HUDEP-2 (cell line): Measurements from ENCODE around the gene TMPRSS4.
"Not testable (repeated sequence)": the region's sequence is repeated elsewhere in the genome, so short reads cannot be mapped to it uniquely, and the experiment has no call there.

Source experiments
- DNase-seq, 76 experiments: peaks; one replicate each; lab custom pipeline; 2025; ENCODE audit not compliant: unreplicated experiment in 76 of 76; lab: John Stamatoyannopoulos, UW

TMPRSS4 gene

DNA sequence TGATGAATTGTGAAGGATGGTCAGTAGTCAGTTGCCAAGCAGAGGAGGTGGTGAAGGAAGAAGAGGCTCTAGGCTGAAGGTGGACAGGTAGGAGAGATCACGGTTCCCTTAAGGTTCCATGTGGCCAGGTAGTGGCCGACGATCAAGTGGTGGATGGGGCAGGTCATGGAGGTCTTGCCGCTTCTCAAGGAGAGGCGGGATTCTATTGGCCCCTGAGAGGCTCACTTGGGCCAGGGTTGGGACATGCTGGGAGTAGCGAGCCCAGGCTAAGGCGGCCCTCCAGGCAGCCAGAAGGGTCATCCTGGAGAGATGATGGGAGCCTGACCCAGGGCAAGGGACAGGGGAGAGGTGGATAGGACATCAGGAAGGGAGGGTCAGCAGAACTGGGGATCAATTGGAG, 20.9 kb upstream of the TMPRSS4 start:
- DNase-seq, result no peak

DNA sequence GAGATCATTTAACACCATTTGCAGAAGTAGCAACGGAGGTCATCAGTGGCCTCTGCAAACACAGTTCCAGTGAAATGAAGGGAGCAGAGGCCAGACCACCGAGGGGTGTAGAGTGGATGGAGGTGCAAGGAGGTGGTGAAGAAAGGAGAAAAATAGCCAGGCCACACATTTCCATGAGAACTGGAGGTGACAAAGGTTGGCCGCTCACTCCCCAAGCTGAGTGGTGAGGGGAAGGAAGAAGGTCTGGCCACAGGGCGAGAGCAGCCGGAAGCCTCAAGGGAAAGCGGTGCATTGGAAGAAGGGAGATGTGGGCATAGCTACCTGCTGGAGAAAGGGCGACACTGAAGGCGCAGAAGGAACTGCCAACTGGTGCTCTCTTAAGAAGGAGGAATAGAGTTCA, 20.1 kb upstream of the TMPRSS4 start:
- DNase-seq, result no peak

DNA sequence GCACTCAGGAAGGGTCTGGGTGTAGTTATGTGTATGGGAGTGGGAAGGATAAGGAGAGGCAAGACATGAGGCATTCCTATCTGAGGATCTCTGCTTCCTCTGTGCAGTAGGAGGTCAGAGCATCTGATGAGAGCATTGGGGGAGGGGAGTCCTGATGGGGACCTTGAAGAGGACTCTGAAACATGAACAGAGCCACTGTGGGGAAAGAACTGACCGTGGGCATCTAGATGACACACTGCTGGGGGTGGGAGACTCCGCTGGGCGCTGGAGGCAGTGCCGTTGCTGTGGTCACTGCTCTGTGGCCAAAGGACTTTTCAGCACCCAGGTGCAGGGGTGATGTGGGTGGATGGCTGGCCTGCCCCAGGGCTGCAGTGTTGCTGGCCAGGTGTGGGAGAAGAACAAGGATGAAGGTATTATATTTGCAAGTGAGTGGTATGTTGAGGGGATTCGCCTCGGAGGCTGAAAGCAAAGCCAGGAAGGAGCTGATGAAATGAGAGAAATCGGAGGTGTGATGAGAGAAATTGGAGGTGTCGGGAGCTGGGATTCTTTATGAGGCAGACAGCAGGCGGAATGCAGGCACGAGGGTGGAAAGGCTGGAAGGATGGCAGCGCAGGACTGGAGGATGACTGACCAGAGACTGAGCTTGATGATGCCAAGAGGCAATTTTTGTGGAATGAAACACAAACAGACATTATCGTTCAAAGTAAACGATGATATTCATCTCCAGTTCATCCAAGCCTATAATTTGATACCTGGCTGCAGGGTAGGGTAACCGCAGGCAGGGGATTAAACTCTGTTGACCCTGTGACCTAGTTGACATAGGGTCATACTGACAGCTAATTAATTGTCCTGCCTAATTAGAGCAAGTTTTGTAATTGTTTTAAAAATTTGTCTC, 19.4 kb upstream of the TMPRSS4 start:
- DNase-seq, result no peak

DNA sequence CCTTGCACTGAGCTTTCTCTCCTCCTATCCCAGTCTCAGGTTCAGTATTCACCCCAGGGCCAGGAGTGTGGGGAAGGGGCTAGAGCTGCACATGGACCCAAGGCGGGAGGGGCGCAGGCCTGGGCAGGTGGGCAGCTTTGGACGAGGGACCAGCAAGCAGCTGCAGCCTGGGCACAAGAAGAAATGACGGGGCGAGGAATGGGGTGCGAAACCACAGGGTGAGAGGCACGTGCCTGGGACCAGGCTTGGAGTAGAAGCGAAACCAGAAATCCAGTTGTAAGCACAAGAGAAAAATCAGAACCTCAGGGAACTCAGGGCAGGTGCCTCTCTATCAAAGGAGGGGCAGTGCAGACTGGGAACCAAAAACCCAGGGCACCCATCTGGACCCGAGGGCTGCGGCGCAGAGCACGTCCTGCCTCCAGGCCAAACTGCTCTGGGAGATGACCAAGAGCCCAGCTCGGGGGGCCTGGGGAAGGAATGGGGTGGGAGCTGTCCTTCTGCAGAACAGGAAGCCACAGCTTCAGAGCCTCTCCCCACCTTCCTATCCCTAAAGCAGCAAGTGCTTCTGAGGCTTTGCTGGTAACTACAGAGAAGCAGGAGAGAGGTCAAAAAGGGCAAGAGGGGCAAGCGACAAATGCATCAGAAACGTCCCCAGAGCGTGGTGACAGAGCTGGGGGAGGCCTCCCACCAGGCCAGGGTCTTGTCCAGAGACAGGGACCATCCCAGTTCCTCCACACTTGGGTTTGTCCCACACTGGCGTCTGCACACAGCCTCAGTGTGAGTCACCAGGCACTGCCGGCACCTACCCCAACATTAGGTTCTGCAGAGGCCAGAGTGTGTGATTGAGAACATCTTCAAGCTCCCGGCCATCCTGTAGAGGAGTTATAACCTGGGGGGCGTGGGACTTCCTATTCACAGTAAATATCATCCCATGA, 18.3 kb upstream of the TMPRSS4 start:
- no peak for DNase-seq

DNA sequence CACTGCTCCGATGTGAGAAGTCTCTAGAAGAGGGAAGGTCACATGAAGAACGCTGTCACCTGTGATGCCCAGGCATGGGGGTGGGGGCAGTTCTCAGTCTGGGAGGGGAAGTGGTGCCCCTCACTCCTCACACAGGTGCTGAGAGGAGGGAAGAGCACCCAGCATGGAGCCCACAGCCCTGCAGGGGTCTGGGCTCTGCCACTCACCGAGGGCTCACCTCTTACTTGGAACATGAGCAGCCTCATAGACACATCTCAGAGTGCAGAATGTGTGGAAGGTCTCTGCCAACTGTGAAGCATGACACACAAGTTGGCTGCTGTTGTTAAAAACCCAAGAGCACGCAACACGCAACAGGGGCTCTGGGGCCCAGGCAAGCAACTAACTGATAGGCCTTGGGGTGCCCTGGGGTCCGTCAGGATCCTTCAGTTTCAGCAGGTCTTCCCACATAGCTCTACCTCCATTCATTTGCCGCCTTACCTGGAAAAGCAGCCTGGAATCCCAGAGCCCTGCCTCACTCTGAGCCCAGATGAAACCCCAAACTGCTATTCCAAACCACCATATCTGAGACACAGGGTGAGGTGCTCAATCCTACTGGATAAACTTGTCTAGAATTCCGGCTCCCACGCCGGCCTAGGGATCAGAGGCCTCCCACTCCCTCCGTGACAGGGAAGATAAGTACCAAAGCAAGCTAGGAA, 17.5 kb upstream of the TMPRSS4 start:
- no peak for DNase-seq

DNA sequence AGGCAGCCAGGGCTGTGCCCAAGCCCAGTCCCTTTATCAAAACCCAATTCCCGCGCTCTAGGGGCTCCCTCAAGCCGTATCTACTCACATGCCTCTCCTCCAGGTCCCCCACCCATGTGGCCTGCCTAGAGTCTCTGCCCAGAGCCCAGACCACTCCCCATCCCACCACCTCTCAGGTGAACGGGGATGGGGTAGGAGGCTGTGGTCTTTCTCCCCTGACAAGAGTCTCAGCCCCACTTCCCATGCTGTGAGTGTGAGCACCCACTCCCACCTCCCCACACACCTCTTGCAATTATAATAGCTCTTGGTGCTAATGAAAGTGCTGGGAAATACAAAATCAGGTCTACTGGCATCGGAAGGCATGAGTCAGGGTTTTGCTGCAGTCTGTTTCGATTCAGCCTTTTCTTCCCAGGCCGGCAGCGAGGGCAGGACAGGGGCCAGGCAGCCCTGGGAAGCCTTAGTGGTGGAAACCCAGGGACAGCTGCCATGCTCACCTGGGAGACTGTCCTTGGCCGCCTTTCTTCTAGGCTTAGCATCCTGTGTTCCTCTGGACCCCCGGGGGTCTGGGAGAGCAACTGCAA, 16.7 kb upstream of the TMPRSS4 start:
- DNase-seq, result no peak

DNA sequence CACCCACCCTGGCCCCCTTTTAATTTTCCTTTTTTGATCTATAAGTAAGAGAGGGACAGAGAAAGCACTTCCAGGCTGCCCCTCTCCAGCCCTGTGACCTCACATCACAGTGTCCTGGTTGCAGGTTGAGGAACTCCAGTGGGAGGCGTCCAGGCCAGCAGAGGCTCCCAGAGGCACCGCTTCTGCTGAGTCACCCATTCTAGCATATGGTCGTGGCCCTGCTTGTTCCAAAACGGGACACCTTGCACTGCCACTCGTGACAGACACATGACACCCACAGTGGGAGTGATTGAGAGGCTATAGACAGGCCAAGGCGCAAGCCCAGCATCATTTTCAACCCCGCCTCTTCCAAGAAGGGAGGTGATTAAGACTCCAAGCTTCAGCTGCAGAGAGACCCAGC, 16.0 kb upstream of the TMPRSS4 start:
- no peak for DNase-seq

DNA sequence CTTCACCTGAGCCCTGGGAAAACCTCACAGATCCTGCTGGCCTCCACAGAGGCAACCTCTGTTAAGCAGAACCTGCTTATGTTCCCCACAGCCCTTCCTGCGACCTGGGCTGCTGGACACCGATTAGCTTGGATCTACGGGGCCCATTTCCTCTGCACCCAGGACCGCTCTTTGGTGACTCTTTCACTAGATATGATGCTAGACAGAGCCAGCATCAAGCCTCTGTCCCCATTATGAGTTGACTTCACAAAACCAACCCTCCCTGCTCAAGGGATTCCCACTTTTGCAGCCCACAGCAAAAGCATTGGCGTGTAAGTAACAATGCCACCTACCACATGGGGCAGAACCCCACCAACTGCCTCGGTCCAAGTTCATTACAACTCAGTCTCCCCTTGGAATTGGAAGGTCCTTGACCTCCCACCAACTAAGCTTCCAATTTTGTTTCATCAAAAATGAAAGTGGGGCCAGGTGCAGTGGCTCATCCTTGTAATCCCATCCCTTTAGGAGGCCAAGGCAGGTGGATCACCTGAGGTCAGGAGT, 15.2 kb upstream of the TMPRSS4 start:
- DNase-seq, result no peak

DNA sequence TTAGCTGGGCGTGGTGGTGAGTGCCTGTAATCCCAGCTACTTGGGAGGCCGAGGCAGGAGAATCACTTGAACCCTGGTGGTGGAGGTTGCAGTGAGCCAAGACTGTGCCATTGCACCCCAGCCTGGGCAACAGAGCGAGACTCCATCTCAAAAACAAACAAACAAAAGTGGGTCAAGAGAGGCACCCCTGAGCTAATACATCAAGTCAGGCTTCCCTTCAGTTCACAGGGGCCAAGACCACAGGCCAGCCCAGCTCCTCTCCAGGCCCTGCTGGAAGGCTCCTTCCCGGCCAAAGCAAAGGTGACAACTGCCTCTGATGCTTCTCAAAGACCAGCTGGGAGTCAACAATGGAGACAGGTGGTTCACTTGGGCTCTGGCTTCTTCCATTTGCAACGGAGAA, 14.7 kb upstream of the TMPRSS4 start:
- not testable (repeated sequence) for DNase-seq

DNA sequence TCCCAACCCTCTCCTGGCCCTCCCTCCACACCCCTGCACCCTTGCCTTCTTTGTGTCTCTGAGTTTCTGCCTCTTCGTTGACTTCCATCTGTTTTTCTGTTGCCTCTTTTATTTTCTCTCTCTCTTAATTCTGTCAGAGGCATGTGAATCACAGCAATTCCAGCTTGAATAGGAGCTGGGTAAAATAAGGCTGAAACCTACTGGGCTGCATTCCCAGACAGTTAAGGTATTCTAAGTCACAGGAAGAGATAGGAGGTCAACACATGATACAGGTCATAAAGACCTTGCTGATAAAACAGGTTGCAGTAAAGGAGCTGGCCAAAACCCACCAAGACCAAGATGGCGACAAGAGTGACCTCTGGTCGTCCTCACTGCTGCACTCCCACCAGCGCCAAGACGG, 14.2 kb upstream of the TMPRSS4 start:
- DNase-seq, result not testable (repeated sequence)

DNA sequence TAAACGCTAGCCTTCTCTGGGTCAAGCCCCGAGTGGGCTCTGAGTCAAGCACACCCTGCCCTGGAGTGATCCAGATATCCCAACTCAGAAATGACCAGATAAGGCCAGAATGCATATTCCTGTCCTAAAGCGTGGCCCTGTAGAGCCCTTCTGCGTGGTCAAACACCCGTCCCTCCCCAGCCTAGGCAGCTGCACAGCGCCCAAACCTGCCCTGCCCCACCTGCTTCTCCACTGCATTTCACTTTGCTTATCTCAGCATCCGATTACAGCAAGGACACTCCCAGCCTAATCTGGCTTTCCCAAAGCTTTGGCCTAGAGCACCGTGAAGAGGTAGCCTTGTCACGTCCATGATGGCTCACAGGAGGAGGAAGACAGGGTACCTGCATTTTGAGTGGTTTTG, 11.9 kb upstream of the TMPRSS4 start:
- no peak for DNase-seq

DNA sequence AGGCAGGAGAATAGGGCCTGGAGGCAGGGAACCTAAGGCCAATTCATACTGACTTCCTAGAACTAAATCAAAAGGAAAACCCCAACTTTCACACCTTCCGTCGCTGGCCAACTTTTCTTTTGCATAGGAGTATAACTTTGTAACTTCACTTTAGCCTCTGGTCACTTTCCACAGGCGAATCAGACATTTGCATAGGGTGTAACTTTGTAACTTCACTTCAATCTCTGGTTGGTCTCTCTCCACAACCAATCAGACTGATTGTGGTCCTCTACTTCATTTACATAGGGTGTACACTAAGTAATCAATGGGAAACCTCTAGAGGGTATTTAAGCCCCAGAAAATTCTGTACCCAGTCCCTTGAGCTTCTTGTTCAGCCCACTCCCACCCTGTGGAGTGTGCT, 11.5 kb upstream of the TMPRSS4 start:
- DNase-seq, result no peak

DNA sequence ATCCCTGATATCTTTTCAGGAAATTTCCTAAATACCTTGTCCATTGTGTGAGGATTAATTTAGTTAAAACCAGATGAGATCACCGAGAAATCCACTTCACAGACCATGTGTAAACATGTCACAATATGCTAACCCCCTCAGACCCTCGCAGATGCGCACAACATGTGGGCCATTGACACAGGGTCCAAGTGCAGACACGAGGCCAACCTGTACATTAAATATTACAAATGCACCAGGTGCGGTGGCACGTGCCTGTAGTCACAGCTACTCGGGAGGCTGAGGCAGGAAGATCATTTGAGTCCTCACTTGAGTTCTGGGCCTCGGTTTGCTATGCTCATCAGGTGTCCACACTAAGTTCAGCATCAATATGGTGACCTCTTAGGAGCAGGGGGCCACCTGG, 9.9 kb upstream of the TMPRSS4 start:
- no peak for DNase-seq

DNA sequence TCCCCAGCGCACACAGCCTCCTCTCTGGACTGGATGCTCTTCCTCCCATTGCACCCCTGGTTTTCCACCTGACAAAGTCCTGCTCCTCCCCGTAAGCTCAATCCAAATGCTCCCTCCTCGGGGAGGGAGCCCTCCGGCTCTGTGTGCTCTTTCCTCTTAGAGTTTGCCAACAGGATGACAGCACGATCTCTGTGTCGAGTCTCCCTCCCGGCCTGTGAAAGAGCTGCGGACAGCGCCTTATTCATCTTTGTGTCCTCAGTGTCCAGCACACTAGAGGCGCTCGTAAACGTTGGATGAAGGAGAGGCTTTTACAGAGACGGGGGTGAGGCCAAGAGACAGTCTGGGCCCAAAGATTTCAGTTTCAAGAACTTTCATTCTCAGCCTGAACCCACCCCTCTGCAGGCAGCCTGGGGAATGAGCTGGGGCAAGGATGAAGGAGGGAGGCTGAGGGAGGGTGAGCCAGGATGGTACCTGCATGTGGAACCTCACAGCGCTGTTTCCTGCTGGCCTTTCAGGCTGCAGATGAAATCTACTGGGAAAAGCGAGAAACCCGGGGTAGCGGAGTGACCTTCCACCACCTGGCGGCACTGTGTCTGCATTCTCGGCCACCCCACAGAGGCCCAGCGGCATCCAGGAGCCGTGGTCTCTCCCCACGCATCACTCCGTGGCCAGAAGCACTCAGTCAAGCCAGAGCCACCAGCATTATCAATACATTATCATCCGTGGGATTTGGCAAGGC, 8.5 kb upstream of the TMPRSS4 start:
- DNase-seq, result no peak

DNA sequence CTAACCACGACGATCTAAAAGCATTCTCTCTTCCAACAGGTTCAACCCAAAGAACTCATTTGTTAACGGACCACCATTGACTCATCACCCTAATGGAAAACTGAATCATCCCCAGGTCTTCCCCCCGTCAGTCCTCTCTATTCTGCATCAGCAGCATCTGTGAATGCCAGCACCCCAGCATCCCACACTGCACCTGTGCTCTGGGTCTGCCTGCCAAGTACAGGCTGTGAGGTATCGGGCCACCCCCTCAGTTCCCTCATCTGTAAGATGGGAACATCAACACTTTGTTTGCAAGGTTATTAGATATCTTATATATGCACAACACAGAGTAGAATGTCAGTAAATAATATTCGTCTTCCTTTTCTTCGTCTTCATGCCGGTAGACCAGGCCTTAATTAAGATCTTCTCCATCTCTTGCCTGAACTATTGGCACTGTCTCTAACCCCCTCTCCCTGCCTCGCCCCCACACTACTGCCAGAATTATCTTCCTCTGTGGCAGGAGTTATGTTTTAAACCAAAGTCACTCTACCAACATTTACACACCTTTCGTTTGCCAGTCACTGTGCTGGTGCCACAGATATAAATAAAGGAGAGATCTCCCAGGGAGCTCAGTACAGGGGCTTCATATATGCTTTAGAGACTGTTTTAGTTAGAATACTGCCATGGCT, 7.8 kb upstream of the TMPRSS4 start:
- DNase-seq, result no peak

DNA sequence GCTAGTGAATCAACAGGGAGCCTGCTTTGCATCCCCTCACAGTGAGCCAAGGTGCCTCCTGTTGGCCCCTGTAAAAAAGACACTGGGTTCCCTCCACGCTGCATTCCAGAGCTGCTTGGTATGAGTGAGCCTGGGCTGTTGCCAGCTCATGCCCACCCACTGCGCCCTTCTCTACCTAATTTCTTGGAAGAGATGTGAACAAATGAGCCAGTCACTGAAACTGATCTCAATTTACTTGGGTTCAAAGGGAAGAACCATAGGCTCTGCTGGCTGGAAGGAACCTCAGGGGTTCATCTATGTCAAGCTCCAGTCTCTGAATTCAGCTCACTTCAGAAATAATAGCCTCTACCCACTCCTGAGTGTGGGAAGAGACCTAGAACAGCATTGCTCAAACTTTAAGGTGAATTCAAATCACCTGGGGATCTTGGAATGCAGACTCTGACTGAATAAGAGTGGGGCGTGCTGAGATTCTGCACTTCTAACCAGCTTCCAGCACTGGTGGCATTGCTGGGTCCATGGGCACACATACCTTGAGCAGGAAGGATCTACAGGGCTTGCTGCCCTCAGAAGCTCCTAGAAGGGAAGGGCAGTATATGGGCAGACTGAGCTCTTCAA, 5.4 kb upstream of the TMPRSS4 start:
- no peak for DNase-seq

DNA sequence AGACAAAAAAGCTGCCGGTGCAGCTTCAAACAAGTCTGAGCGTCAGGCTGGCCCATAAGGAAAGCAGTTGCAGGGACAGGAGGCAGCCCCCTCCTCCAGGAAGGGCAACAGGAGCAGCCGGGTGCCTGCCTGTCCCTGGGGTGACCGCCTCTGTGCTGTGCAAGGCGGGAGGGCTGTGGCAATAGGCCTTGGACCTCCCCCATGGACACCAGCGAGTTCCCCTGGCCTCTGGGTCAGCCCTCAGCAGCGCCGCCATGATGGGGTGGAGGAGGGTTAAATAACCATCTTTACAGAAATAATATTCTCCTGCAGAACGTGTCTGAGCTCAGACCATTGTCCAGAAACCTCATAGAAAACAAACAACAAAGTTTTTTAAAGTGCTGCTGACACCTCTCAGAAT, 3.3 kb upstream of the TMPRSS4 start:
- DNase-seq, result no peak

DNA sequence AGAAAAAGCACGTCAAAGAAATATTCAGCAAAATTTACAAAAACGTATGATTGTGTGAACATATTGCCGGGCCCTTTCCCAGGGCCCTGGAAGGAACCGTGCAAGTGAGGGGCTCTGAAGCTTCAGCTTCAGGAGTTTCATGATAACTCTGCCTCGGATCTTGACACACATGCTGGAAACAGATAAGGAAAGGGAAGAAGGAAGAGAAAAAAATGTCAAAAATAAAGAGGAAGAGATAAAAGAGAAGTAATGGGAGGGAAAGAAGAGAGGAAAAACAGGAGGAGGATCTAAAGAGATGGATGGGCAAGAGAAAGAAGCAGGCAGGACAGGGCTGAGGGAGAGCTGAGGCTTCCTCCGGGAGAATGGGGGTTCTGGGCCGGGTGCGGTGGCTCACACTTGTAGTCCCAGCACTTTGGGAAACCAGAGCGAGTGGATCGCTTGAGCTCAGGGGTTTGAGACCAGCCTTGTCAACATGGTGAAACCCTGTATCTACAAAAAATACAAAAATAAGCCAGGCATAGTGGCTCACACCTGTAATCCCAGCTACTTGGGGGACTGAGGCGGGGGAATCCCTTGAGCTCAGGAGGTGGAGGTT, 2.7 kb upstream of the TMPRSS4 start:
- DNase-seq, result no peak
